IPS-20b (cell line): ENCODE data around the gene ASTN2.

Source experiments
- H3K27ac ChIP-seq: one replicate; pipeline ENCODE4 v1.5.1; 2013; ENCODE audit warnings: low read length
- H3K27me3 ChIP-seq: 2 replicates; pipeline ENCODE4 v1.6.1; 2013; ENCODE audit warnings: mild to moderate bottlenecking, low read length, inconsistent platforms; ENCODE audit not compliant: insufficient read depth
- H3K36me3 ChIP-seq: 2 replicates; pipeline ENCODE4 v1.6.1; 2013; ENCODE audit warnings: low read depth, mild to moderate bottlenecking, inconsistent platforms, low read length, moderate library complexity; ENCODE audit not compliant: insufficient read depth
- H3K4me1 ChIP-seq: 2 replicates; pipeline ENCODE4 v1.6.1; 2013; ENCODE audit warnings: mild to moderate bottlenecking, control low read depth, inconsistent platforms, low read length, moderate library complexity; ENCODE audit not compliant: insufficient read depth
- H3K4me3 ChIP-seq: 2 replicates; pipeline ENCODE4 v1.5.1; 2013; ENCODE audit warnings: mild to moderate bottlenecking, low read length, inconsistent platforms
- H3K9ac ChIP-seq: 2 replicates; pipeline ENCODE4 v1.6.1; 2013; ENCODE audit warnings: low read depth, mild to moderate bottlenecking, inconsistent platforms, low read length, moderate library complexity
- H3K9me3 ChIP-seq: 2 replicates; pipeline ENCODE4 v1.6.1; 2013; ENCODE audit warnings: mild to moderate bottlenecking, low read depth, low read length, inconsistent platforms; ENCODE audit not compliant: insufficient read depth

The ASTN2 gene

DNA sequence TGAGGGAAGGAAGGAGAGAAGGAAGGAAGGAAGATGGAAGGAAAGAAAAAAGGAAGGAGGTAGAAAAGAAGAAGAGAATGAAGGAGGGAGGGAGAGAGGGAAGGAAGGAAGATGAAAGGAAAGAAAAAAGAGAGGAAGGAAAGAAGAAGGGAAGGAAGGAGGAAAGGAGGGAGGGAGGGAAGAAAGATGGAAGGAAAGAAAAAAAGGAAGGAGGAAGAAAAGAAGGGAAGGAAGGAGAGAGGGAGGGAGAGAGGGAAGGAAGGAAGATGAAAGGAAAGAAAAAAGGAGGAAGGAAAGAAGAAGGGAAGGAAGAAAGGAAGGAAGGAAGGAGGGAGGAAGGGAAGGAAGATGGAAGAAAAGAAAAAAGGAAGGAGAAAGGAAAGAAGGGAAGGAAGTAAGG is 912.1 kb downstream of the ASTN2 start:
- Histone ChIP-seq H3K9me3 (no peaks in the 10 kb centered on the region), H3K9ac (no peak overlapping the region), H3K4me1 (no peaks in the 10 kb centered on the region), H3K27me3 (no peaks in the 10 kb centered on the region), H3K27ac (no peak overlapping the region), H3K36me3 (no peaks in the 10 kb centered on the region), H3K4me3 (no peak overlapping the region)

DNA sequence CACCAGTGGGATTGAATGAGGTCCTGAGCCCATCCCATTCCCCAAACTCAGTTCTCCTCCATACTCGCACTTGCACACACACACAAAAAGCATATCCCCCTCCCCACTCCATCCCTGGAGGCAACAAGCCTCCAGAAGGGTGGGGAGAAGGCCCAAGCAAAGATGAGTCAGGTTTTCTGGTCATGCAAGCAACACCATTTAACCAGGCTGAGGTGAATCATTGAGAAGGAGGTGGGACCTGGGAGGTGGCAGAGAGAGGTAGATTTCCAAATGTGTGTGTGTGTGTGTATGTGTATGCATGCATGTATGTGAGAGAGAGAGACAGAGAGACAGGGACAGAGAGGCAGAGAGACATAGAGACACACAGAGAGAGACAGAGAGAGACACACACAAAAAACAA is 913.0 kb downstream of the ASTN2 start:
- Histone ChIP-seq H3K9ac (no peak overlapping the region), H3K4me3 (no peak overlapping the region), H3K9me3 (no peaks in the 10 kb centered on the region), H3K27ac (no peak overlapping the region), H3K4me1 (no peaks in the 10 kb centered on the region), H3K36me3 (no peaks in the 10 kb centered on the region), H3K27me3 (no peaks in the 10 kb centered on the region)

DNA sequence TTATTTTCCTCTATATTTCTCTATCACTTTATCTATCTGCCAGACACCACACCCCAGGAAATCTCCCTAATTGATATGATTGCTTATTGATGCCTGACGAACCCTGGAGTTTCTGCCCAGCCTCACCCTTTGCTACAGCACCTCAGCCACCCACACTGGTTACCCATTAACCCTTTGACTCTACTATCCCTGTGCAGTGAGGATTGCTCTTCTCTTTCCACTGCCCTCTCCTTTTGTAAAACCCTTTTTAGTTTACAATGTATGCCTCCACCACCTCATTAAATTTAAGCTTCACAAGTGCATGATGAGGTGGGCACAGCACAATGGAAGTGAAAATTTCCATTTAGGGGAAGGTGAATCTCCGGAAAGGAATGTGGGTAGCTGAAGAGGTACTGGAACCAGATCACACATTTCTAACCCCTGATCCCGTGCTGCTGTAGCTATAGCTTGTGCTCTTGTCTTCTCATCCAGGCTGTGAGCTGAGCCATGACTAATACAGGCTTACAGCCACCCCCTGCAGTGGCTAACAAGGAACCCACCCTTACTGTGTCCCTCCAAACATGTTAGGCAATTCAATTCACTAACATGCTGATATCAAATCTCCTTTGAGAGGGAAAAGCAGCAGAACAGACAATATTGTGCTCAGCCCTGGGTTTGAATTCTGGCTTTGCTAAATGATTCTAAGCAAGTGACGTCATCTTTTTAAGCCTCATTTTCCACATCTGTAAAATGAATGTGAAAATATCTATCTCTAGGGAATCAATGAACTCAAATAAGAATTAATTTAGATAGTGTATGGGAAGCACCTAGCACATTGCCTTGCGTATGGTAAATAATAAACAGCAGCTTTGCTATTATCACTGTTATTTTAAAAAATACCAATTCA is 914.6 kb downstream of the ASTN2 start:
- no peak overlapping the region for H3K9ac ChIP-seq
- H3K27me3 ChIP-seq = no peaks in the 10 kb centered on the region
- H3K36me3 ChIP-seq = no peaks in the 10 kb centered on the region
- H3K9me3 ChIP-seq = no peaks in the 10 kb centered on the region
- H3K4me1 ChIP-seq = no peaks in the 10 kb centered on the region
- no peak overlapping the region for H3K4me3 ChIP-seq
- no peak overlapping the region for H3K27ac ChIP-seq

DNA sequence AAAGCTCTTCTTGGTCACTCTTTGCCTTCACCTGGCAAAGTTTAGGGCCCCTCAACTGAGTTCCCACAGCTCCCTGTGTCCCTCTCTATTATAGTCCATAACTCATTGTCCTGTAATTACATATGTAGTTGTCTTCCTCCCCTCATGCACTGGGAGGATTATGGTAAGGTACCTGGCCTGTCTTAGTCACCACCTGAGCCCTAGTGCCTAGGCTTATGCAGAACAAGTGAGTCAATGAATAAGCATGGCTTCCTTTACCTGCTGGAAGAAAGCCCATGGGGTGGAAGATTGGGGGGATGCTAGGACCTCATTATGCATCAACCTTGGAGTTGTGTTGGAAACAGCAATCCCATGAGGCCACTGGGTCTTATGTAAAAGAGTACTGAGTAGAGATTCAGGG is 915.4 kb downstream of the ASTN2 start:
- no peak overlapping the region for H3K9ac ChIP-seq

DNA sequence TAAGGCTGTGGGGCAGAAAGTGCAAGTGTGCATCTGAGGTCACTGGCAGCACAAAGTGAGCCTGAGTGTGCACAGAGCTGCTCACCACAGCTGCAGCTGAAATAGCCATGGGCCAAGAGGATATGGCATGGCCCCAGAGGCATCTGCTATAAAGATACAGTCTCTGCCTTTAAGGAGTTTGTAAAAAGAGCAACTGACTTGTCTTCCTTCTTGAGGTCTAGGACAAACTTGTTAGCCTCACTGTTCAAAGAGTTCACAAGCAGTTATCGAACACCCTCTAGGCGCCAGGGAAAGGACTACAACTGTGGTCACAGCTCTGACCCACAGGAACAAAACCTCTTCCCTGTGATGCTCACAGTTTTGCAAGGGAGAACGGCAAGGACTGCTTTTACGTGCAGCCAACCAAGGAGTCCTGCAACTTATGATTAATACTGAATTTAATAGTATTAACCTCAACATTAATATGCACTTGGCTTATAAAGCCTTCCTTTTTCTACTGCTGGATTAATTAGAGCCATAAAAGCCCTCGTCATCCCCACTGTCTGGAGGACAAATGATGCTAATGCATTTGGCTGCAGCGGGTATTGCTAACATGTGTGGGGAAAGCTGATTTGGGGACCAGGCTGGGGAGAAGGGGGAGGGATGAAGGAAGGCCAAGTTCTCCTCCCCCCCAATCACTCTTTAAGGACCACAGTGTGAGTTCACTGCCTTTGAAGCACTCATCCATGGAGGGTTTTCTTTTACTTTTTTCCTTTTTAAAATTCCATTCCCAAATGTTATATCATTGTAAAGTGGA is 917.6 kb downstream of the ASTN2 start:
- Histone ChIP-seq H3K4me3 (no peak overlapping the region), H3K9ac (no peak overlapping the region), H3K9me3 (no peaks in the 10 kb centered on the region), H3K27ac (no peak overlapping the region), H3K27me3 (no peaks in the 10 kb centered on the region), H3K4me1 (peaks cover 10% of the 10 kb centered on the region), H3K36me3 (no peaks in the 10 kb centered on the region)

More for the DNA sequence above, 915.4 kb downstream of the ASTN2 start:
- Histone ChIP-seq H3K27me3 (no peaks in the 10 kb centered on the region), H3K4me1 (no peaks in the 10 kb centered on the region), H3K4me3 (no peak overlapping the region), H3K9me3 (no peaks in the 10 kb centered on the region), H3K27ac (no peak overlapping the region), H3K36me3 (no peaks in the 10 kb centered on the region)

DNA sequence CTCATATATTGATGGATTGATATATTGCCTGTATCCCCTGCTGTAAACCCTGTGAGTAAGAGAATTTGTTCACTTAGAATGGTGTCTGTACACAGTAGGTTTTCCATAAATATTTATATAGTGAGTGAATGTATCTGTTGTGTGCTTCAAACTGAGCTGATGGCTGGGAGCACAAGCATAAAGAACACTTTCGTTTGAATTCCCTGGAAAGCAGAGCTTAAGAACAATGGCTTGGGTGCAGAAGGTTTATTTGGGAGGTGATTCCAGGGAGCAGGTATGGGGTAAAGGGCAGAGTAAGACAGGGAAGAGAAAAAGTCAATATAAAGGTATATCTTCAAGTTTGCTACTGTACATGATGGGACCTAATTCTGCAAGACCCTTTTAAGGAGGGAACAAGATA is 918.7 kb downstream of the ASTN2 start:
- H3K27me3 ChIP-seq = no peaks in the 10 kb centered on the region
- no peak overlapping the region for H3K27ac ChIP-seq
- peaks cover 15% of the 10 kb centered on the region for H3K4me1 ChIP-seq
- H3K4me3 ChIP-seq = no peak overlapping the region
- H3K36me3 ChIP-seq = no peaks in the 10 kb centered on the region
- H3K9me3 ChIP-seq = no peaks in the 10 kb centered on the region
- no peak overlapping the region for H3K9ac ChIP-seq

DNA sequence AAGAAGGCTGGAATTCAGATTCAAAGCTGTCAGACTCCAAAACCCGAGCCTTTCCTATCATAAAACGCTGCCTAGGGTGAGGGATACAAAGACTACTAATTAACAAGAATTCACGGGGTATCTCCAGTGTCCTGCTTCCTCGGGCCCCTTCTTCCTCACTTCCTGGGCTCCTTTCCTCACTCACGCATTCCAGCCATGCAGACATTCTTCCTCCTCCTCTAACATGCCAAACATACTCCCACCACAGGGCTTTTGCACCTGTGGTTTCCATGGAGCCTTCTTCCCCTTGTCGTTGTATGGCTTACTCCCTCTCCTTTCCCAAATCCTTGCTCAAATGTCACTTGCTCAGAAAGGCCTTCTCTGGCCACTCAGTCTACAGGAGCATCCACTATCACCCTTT is 919.1 kb downstream of the ASTN2 start:
- H3K9me3 ChIP-seq = no peaks in the 10 kb centered on the region
- peaks cover 19% of the 10 kb centered on the region for H3K4me1 ChIP-seq
- no peak overlapping the region for H3K4me3 ChIP-seq
- H3K27me3 ChIP-seq = no peaks in the 10 kb centered on the region
- no peak overlapping the region for H3K27ac ChIP-seq
- no peaks in the 10 kb centered on the region for H3K36me3 ChIP-seq
- H3K9ac ChIP-seq = no peak overlapping the region

DNA sequence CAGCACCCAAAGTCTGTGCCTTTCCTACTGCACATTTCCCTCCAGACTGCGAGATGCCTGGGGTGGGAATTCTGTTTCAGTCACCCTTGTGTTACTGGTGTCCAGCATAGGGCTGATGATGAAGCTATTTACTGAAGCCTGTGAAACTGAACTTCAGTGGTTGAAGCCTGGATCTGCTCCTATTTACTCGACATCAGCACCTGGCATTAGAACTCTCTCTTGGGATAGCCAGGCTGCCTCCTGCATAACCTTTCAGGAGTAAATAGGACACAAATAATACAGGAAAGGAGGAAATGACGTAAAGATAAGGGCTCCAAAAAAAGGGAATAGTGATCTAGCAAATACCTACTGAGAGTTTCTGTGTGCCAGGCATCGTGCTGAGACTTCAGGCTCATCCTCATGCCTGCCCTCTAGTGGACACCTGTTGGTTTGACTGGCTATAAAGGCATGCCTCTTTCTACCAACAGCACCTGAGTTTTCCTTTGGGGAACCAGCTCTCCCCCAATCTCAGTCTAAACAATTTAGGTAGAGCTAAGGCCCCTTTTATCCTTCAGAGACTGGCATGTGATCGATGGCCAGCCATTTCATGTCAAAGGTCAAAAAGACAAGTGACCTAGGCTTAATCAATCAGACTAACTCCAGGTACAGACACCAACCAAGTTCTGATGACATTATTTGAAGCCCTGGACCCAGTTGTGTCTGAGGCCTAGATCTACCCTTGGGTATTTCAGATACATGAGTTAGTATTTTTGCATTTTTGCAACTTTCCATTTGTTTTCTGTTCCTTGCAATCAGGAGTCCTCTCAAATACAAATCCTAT is 919.8 kb downstream of the ASTN2 start:
- peaks cover 20% of the 10 kb centered on the region for H3K4me1 ChIP-seq
- H3K4me3 ChIP-seq = no peak overlapping the region
- no peaks in the 10 kb centered on the region for H3K9me3 ChIP-seq
- no peak overlapping the region for H3K9ac ChIP-seq
- no peak overlapping the region for H3K27ac ChIP-seq
- no peaks in the 10 kb centered on the region for H3K27me3 ChIP-seq
- H3K36me3 ChIP-seq = no peaks in the 10 kb centered on the region

DNA sequence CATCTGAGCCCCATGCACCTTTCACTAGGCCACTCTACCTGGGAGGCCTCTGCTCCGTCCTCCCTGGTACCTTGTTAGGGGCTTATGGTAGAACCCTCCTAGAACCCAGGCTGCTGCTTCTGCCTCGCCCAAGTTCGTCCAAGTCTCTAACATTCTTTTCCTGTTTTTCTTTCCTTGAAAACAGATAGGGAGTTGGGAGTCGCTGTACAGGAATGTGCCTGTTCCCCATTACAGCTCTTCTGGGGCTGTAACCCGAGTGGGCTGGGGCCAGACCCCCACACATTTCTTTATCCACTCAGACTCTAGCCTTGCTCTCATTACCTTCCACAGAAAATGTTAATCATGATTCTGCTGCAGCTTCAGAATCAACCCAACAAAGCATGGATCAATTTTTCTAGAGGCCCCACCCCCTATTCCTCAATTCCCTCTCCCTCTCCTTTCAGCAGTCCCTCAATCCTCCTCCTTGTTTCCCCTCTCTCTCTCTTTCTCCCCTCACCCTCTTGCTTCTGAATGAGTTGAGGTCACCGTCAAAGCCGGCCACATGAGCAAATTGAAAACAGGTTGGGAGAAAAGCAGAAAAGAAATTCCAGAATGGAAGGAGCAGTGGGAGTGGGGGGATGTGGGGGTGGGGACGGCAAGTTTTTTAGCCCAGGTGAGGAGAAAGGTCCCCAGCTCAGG is 921.5 kb downstream of the ASTN2 start:
- no peaks in the 10 kb centered on the region for H3K27me3 ChIP-seq
- no peak overlapping the region for H3K4me3 ChIP-seq
- no peak overlapping the region for H3K27ac ChIP-seq
- H3K36me3 ChIP-seq = no peaks in the 10 kb centered on the region
- no peak overlapping the region for H3K9ac ChIP-seq
- H3K4me1 ChIP-seq = peaks cover 20% of the 10 kb centered on the region
- H3K9me3 ChIP-seq = no peaks in the 10 kb centered on the region

DNA sequence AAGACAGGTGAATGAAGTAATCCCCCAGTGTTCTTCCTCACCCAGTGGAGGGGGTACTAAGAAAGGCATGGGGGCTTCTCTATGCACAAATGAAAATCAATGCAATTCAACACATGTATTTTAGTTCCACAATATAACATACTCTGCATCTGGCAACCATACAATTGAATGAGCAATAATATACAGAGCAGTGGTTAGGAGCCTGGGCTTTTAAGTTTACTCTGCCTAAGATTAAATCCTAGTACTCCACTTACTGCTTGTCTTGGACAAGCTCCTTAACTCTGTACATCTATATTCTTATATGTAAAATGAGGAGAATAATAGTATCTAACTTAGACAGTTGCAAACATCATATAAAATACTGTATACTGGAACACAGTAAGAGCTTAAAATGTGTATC is 923.2 kb downstream of the ASTN2 start:
- no peaks in the 10 kb centered on the region for H3K9me3 ChIP-seq
- H3K4me3 ChIP-seq = no peak overlapping the region
- no peak overlapping the region for H3K9ac ChIP-seq
- H3K36me3 ChIP-seq = no peaks in the 10 kb centered on the region
- H3K4me1 ChIP-seq = peaks cover 20% of the 10 kb centered on the region
- no peak overlapping the region for H3K27ac ChIP-seq
- no peaks in the 10 kb centered on the region for H3K27me3 ChIP-seq

DNA sequence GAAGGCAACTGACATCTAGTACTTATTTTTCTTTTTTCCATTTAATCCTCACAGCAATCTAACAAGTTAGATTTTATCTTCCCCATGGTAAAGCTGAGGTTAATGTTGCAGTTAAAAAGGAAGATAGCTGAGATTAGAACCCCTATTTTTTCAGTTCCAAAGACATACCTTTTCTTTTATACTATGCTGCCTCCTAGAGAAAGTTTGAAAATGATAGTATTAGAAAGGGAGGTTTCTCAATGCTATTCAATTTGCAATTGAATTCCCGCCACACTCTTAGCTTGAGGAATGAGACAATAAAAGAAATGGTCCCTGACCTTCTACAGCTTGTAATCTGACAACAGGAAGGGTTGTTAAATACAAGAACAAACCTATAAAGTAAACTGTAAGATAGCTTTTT is 923.6 kb downstream of the ASTN2 start:
- Histone ChIP-seq H3K36me3 (no peaks in the 10 kb centered on the region), H3K27ac (no peak overlapping the region), H3K27me3 (no peaks in the 10 kb centered on the region), H3K4me3 (no peak overlapping the region), H3K9ac (no peak overlapping the region), H3K4me1 (peaks cover 20% of the 10 kb centered on the region), H3K9me3 (no peaks in the 10 kb centered on the region)
